ENCODE results near the gene TBC1D4.

DNA sequence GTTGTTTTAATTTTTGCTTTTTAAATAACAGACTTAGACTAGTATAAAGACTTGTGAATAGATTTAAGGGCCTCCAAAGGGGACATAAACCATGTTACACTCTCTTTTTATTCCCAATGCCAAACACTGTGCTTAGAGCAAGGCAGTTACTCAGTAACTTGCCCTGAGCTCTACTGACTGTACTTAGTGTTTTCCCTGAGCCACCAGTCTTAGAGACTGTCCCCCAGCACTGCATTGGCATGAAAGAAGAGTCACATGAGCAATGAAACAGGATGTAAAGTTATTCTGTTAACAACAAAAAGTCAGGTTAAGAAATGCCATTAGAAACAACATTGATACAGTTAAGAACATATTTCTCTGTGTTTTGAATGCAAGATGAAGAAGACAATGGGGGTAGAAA lies 187.9 kb downstream of the TBC1D4 start:
- TF ChIP-seq CTCF (IDR thresholded peaks at IDR 0.05) (no peak), POLR2A (IDR thresholded peaks at IDR 0.05) (no peak)
